ENCODE data around the gene DRD1.
A peak's percentile ranks its signal among the peaks of the same experiment; 100 is the strongest.

Gene DRD1

GRCh38 chr5:175444060-175444904 lies at the start of gene DRD1:
DRD1 (minus strand) TSS chr5:175444182; CDS start chr5:175443099, 1,083 bp downstream.
- H3K4me3 ChIP-seq (replicated peaks; ENCODE audit: low read depth, low read length), result no peak within 1 kb of the TSS
- peak; percentile 8 for TF ChIP-seq CTCF (IDR thresholded peaks at IDR 0.05; ENCODE audit: low read length, missing control alignments)
- peak; percentile 13 for DNase-seq (ENCODE audit: low read depth)

- no peak overlapping the region for H3K4me3 ChIP-seq (replicated peaks; ENCODE audit: low read depth, low read length)
- DNase-seq (ENCODE audit: low read depth), result no peak
- TF ChIP-seq CTCF (IDR thresholded peaks at IDR 0.05; ENCODE audit: low read length, missing control alignments), result no peak
Observed at GRCh38 chr5:175493726-175494125, 49.7 kb upstream of the DRD1 start.

GRCh38 chr5:175493260-175493659 lies 49.3 kb upstream of the DRD1 start:
- no peak for TF ChIP-seq CTCF (IDR thresholded peaks at IDR 0.05; ENCODE audit: low read length, missing control alignments)
- no peak overlapping the region for H3K4me3 ChIP-seq (replicated peaks; ENCODE audit: low read depth, low read length)
- DNase-seq (ENCODE audit: low read depth), result no peak

GRCh38 chr5:175491223-175491622 lies 47.2 kb upstream of the DRD1 start:
- H3K4me3 ChIP-seq (replicated peaks; ENCODE audit: low read depth, low read length), result no peak overlapping the region
- no peak for TF ChIP-seq CTCF (IDR thresholded peaks at IDR 0.05; ENCODE audit: low read length, missing control alignments)
- no peak for DNase-seq (ENCODE audit: low read depth)

- no peak for TF ChIP-seq CTCF (IDR thresholded peaks at IDR 0.05; ENCODE audit: low read length, missing control alignments)
- DNase-seq (ENCODE audit: low read depth), result no peak
- no peak overlapping the region for H3K4me3 ChIP-seq (replicated peaks; ENCODE audit: low read depth, low read length)
Observed at GRCh38 chr5:175489693-175490443, 45.9 kb upstream of the DRD1 start.

GRCh38 chr5:175487514-175488222 lies 43.7 kb upstream of the DRD1 start:
- no peak for TF ChIP-seq CTCF (IDR thresholded peaks at IDR 0.05; ENCODE audit: low read length, missing control alignments)
- H3K4me3 ChIP-seq (replicated peaks; ENCODE audit: low read depth, low read length), result no peak overlapping the region
- no peak for DNase-seq (ENCODE audit: low read depth)
